HEK293 (cell line): ENCODE data around the gene UBL4A.

ENCODE experiments used
- CTCF ChIA-PET: fragments of 350-600 bp; formaldehyde crosslinking; extraction: SDS; loops from one replicate; lab custom pipeline; 2021; ENCODE audit warnings: antibody characterized with exemption; lab: Yijun Ruan, JAX
- POLR2A ChIA-PET: fragments of 300-600 bp; formaldehyde crosslinking; extraction: SDS; loops from one replicate; lab custom pipeline; 2020; ENCODE audit warnings: antibody characterized with exemption, inconsistent platforms; lab: Yijun Ruan, JAX
- H3K27ac ChIP-seq: fragments of 200-500 bp; sonication (Bioruptor generic); 2 replicates; pipeline ENCODE4 v1.5.1; 2014; ENCODE audit warnings: low read depth, low read length, control low read depth, inconsistent platforms; ENCODE audit errors: extremely low read depth
- H3K36me3 ChIP-seq, 2 experiments: fragments of 200-500 bp in 1 of 2; sonication (Bioruptor generic) in 1 of 2; 1 replicate in 1 of 2; 2 replicates in 1 of 2; pipeline ENCODE4 v1.5.1; 2014 to 2017; ENCODE audit warnings: inconsistent platforms in 2 of 2, low read length in 2 of 2; ENCODE audit not compliant: control insufficient read depth in 2 of 2, insufficient read depth in 1 of 2
- H3K4me1 ChIP-seq: fragments of 200-500 bp; sonication (Bioruptor generic); 2 replicates; pipeline ENCODE4 v1.5.1; 2014; ENCODE audit warnings: mild to moderate bottlenecking, low read length, inconsistent platforms; ENCODE audit not compliant: control insufficient read depth, insufficient read depth
- H3K4me3 ChIP-seq: 2 replicates; pipeline ENCODE4 v1.5.1; 2011; ENCODE audit warnings: low read depth, mild to moderate bottlenecking, control low read depth, low read length, moderate library complexity
- H3K9me3 ChIP-seq: fragments of 200-500 bp; sonication (Bioruptor generic); 2 replicates; pipeline ENCODE4 v1.5.1; 2014; ENCODE audit warnings: low read depth, low read length, inconsistent platforms; ENCODE audit not compliant: control insufficient read depth, insufficient read depth
- GLIS1 ChIP-seq: fragments of 450-650 bp; formaldehyde crosslinking; IDR thresholded peaks from 2 replicates; pipeline ENCODE4 v1.5.1; 2016; ENCODE audit warnings: missing biosample characterization, missing genetic modification characterization
- GLIS2 ChIP-seq: fragments of 450-650 bp; formaldehyde crosslinking; IDR thresholded peaks from 2 replicates; pipeline ENCODE4 v1.5.1; 2016; ENCODE audit warnings: missing biosample characterization, missing genetic modification characterization
- PATZ1 ChIP-seq: fragments of 450-650 bp; formaldehyde crosslinking; IDR thresholded peaks from 2 replicates; pipeline ENCODE4 v1.5.1; 2016; ENCODE audit warnings: missing biosample characterization, missing genetic modification characterization
- SCRT2 ChIP-seq: fragments of 450-650 bp; formaldehyde crosslinking; IDR thresholded peaks from 2 replicates; pipeline ENCODE4 v1.5.1; 2016; ENCODE audit warnings: missing biosample characterization, missing genetic modification characterization
- SP7 ChIP-seq: fragments of 450-650 bp; formaldehyde crosslinking; IDR thresholded peaks from 2 replicates; pipeline ENCODE4 v1.5.1; 2016; ENCODE audit warnings: missing biosample characterization, missing genetic modification characterization
- ZBTB26 ChIP-seq: fragments of 450-650 bp; formaldehyde crosslinking; optimal IDR thresholded peaks from 2 replicates; pipeline ENCODE3; 2016; ENCODE audit warnings: missing biosample characterization, mild to moderate bottlenecking, missing genetic modification characterization
- ZIC2 ChIP-seq: fragments of 450-650 bp; formaldehyde crosslinking; IDR thresholded peaks from 2 replicates; pipeline ENCODE4 v1.5.1; 2016; ENCODE audit warnings: missing biosample characterization, missing genetic modification characterization
- ZNF19 ChIP-seq: fragments of 450-650 bp; formaldehyde crosslinking; IDR thresholded peaks from 2 replicates; pipeline ENCODE4; 2016; ENCODE audit warnings: missing biosample characterization, missing genetic modification characterization, low read depth
- ZNF239 ChIP-seq: fragments of 450-650 bp; formaldehyde crosslinking; IDR thresholded peaks from 2 replicates; pipeline ENCODE4 v1.5.1; 2016; ENCODE audit warnings: missing biosample characterization, missing genetic modification characterization
- ZNF391 ChIP-seq: fragments of 450-650 bp; formaldehyde crosslinking; IDR thresholded peaks from 2 replicates; pipeline ENCODE4 v1.5.1; 2016; ENCODE audit warnings: low read depth, missing biosample characterization, missing genetic modification characterization, borderline replicate concordance
- ZNF585B ChIP-seq: fragments of 450-650 bp; formaldehyde crosslinking; IDR thresholded peaks from 2 replicates; pipeline ENCODE4 v1.5.1; 2016; ENCODE audit warnings: missing biosample characterization, missing genetic modification characterization
- ZNF707 ChIP-seq: fragments of 450-650 bp; formaldehyde crosslinking; IDR thresholded peaks from 2 replicates; pipeline ENCODE4 v1.5.1; 2016; ENCODE audit warnings: missing biosample characterization, missing genetic modification characterization
- ZSCAN30 ChIP-seq: fragments of 450-650 bp; IDR thresholded peaks from 2 replicates; pipeline ENCODE4 v1.5.1; 2018; ENCODE audit warnings: missing biosample characterization, mild to moderate bottlenecking, missing genetic modification characterization, moderate library complexity
- TF ChIP-seq, protein P1 (sequence below): fragments of 450-650 bp; formaldehyde crosslinking; IDR thresholded peaks from 2 replicates; pipeline ENCODE4 v1.5.1; 2017; ENCODE audit warnings: missing biosample characterization, mild to moderate bottlenecking, missing genetic modification characterization, moderate library complexity
- TF ChIP-seq, protein P2 (sequence below): fragments of 450-650 bp; formaldehyde crosslinking; IDR thresholded peaks from 2 replicates; pipeline ENCODE4 v1.5.1; 2016; ENCODE audit warnings: missing biosample characterization, missing genetic modification characterization

The UBL4A gene

GRCh38 chrX:154486052-154486395, 391 bp downstream of the UBL4A start (continued):
- TF ChIP-seq ZNF585B (tag by site-specific recombination) = no peak
- peak; percentile 55 for TF ChIP-seq ZIC2 (tag by site-specific recombination)
- TF ChIP-seq ZNF391 (tag by site-specific recombination) = no peak

GRCh38 chrX:154485150-154486051, 1.0 kb downstream of the UBL4A start:
- Histone ChIP-seq H3K4me3 (peak overlapping the region; percentile 55), H3K9me3 (no peaks in the 10 kb centered on the region), H3K36me3 (peaks cover 0 to 38% of the 10 kb centered on the region in 2 experiments; a peak in 1 of 3 replicates), H3K4me1 (no peaks in the 10 kb centered on the region; the same call in 1 of the 2 replicates), H3K27ac (peak overlapping the region; percentile 94; the same call in 1 of the 2 replicates)
- CTCF ChIA-PET = interaction anchor here (0.5 to 1.4 kb wide), 4 partner anchors 16 to 112 kb away, joined by 3 to 4 read pairs (median 3); no protein-coding TSS in a partner anchor
- TF ChIP-seq PATZ1 (tag by site-specific recombination) (peak; percentile 20; the same call in 1 of the 2 replicates), SP7 (tag by site-specific recombination) (peak; percentile 38; the same call in 1 of the 2 replicates), ZBTB26 (peak; percentile 30), ZSCAN30 (tag by site-specific recombination) (no peak), GLIS2 (0 out of 2 replicates have a peak, but pooled peaks have one; percentile 39), SCRT2 (tag by site-specific recombination) (no peak)
- TF ChIP-seq, protein P1, sequence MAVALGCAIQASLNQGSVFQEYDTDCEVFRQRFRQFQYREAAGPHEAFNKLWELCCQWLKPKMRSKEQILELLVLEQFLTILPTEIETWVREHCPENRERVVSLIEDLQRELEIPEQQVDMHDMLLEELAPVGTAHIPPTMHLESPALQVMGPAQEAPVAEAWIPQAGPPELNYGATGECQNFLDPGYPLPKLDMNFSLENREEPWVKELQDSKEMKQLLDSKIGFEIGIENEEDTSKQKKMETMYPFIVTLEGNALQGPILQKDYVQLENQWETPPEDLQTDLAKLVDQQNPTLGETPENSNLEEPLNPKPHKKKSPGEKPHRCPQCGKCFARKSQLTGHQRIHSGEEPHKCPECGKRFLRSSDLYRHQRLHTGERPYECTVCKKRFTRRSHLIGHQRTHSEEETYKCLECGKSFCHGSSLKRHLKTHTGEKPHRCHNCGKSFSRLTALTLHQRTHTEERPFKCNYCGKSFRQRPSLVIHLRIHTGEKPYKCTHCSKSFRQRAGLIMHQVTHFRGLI (tag by site-specific recombination) = peak; percentile 73
- TF ChIP-seq, all 188 proteins: peak for 5
- POLR2A ChIA-PET = interaction anchor here (0.6 to 3.1 kb wide), 6 partner anchors 8 to 87 kb away, joined by 3 to 10 read pairs (median 6); partner anchors contain the start of gene RPL10

DNA sequence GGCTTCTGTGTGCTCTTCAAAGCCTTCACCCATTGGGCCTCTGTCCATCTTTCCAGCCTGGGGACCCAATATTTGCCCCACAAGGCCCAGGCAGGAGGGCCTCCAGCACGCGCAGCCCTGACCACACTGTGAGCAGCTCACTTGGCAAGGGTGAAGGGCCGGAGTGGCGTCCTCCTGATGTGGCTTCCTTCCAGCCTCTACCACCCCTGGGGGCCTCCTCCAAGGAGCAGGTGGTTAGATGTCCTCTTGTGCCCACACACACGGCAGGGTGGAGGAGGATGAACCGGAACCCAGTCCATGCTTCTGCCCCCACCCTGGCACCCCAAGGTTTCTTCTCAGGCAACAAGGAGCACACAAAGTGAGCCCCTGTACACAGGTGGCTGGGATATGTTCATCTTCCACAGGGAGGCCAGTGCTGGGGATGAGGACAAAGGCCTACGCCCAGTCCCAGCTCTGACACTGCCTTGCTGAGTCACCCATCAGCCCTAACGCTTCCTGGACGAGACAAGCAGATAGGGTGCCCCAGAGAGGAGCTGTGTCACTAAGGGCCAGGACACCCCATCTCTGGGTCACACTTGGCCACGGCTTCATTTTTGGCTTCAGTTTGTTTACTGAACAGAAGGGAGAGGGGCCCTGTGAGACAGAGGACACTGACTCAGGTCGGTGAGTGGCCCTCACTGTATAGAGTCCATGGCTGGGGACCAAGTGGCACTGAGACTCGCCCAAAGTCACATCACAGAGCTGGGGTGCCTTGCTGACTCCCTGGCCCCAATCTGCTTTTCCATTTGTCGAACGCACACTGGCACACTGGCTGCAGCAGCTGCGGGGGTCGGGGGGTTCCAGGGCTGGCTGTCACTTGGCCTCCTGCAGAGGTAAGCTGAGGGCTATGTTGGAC, 1.9 kb downstream of the UBL4A start:
- CTCF ChIA-PET = interaction anchor here (0.8 to 1.4 kb wide), 2 partner anchors 86 to 111 kb away, joined by 3 read pairs; no protein-coding TSS in a partner anchor
- H3K4me1 ChIP-seq = no peaks in the 10 kb centered on the region; the same call in 1 of the 2 replicates

More for the DNA sequence above, 1.9 kb downstream of the UBL4A start:
- H3K36me3 ChIP-seq = peaks cover 0 to 38% of the 10 kb centered on the region in 2 experiments; a peak in 1 of 3 replicates
- H3K9me3 ChIP-seq = no peaks in the 10 kb centered on the region
- no peak overlapping the region for H3K27ac ChIP-seq
- H3K4me3 ChIP-seq = no peak overlapping the region
- TF ChIP-seq, protein P2, sequence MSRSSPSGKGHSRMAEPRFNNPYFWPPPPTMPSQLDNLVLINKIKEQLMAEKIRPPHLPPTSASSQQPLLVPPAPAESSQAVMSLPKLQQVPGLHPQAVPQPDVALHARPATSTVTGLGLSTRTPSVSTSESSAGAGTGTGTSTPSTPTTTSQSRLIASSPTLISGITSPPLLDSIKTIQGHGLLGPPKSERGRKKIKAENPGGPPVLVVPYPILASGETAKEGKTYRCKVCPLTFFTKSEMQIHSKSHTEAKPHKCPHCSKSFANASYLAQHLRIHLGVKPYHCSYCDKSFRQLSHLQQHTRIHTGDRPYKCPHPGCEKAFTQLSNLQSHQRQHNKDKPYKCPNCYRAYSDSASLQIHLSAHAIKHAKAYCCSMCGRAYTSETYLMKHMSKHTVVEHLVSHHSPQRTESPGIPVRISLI (tag by site-specific recombination) = no peak
- TF ChIP-seq GLIS1 (tag by site-specific recombination) (peak; percentile 73), ZNF19 (no peak), ZNF707 (tag by site-specific recombination) (no peak), ZNF239 (no peak), GLIS2 (peak; percentile 65)
- POLR2A ChIA-PET = interaction anchor here (0.6 to 3.1 kb wide), 3 partner anchors 10 to 86 kb away, joined by 5 to 10 read pairs (median 8); partner anchors contain the start of gene RPL10
